GM12891 (cell line): Measurements from ENCODE around the gene DKK1.

Experiments
- POLR2A ChIP-seq: IDR thresholded peaks from 2 replicates; pipeline ENCODE4 v1.6.1; 2011; ENCODE audit warnings: low read depth, low read length, control low read depth
- POLR2AphosphoS5 ChIP-seq: IDR thresholded peaks from 2 replicates; pipeline ENCODE4 v1.6.1; 2011; ENCODE audit warnings: low read depth, low read length, control low read depth

- TF ChIP-seq POLR2A, result no peak
- no peak for TF ChIP-seq POLR2AphosphoS5
Measured at GRCh38 chr10:52316500-52316899, 2.4 kb downstream of the DKK1 start.
